Amygdala (tissue), 56 donors: ENCODE results near the gene ESCO1.
"Not testable (repeated sequence)": the region's sequence is repeated elsewhere in the genome, so short reads cannot be mapped to it uniquely, and the experiment has no call there.

Source experiments
- DNase-seq, 56 donors: peaks; one replicate each; lab custom pipeline; 2025; lab: John Stamatoyannopoulos, UW

Gene ESCO1

DNA sequence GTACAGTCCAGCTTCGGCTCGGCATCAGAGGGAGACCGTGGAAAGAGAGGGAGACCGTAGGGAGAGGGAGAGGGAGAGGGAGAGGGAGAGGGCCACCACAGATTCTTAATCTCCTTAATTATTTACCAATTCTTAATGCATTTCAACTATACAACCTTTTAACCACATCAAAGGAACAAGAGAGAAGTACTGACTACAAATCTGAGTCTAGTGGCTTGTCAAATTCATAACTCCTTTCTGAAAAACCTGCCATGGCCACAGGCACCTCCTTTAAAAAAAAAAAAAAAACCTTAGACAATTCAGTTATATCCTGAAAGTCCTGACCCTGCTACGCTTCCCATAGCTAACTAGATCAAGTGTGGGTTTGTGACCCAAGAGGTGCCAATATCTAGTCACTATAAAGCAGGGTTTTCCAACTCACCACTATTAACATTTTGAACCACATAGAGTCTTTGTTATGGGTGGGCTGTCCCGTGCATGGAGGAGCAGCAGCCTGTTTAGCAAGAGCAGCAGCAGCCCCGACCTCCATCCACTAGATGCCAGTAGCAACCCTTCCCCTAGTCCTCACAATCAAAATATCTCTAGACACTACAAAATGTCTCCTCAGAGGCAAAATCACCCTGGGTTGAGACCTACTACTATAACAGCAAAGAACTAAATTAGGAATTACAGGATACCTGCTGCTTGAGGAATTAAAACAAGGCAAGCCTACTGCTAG lies 6.8 kb downstream of the ESCO1 start:
- DNase-seq: no peak

GRCh38 chr18:21592361-21592760 lies 8.1 kb downstream of the ESCO1 start:
- not testable (repeated sequence) for DNase-seq

DNA sequence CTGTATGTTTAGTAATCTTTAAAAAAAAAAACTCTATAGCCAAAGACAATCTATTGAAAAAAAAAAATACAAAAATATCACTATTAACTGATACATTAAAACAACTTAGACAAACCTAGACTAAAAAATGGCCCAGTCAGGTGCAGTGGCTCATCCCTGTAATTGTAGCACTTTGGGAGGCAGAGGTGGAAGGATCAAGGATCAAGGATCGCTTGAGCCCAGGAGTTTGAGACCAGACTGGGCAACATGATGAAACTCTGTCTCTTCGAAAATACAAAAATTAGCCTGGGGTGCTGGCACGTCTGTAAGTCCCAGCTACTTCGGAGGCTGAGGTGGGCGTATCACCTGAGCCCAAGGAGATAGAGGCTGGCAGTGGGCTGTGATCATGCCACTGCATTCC lies 16.1 kb downstream of the ESCO1 start:
- no peak for DNase-seq

- DNase-seq: no peak
Observed at GRCh38 chr18:21575656-21576055, 24.8 kb downstream of the ESCO1 start.

GRCh38 chr18:21571772-21572171 lies 28.7 kb downstream of the ESCO1 start:
- DNase-seq: no peak

- no peak for DNase-seq
Observed at GRCh38 chr18:21559195-21559594, 41.3 kb downstream of the ESCO1 start.

DNA sequence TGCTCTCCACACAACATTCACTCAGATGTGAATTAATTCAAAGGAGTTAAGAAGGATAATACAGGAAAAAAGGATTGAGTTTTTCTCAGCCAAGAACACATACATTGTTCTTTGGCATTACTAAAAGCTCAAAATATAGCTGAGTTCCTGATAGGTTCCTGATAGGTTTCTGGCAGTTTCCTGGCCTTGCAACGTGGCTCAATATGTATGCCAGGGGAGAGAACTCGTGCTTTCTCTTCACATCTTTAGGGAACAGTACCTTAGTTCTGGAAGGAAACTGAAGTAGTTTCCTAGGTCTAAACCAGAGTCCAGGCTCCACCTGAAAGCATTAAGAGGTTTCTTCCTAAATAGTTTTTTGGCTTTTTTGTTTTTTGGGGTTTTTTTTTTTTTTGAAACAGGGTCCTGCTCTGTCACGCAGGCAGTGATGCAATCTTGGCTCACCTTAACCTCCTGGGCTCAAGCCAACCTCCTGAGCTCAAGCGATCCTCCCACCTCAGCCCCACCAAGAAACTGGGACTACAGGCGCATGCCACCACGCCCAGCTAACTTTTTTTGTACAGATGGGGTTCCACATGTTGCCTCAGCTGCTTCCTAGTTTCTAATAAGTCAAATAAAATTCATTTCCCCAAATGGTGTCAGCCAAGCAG lies 42.8 kb downstream of the ESCO1 start:
- no peak for DNase-seq

DNA sequence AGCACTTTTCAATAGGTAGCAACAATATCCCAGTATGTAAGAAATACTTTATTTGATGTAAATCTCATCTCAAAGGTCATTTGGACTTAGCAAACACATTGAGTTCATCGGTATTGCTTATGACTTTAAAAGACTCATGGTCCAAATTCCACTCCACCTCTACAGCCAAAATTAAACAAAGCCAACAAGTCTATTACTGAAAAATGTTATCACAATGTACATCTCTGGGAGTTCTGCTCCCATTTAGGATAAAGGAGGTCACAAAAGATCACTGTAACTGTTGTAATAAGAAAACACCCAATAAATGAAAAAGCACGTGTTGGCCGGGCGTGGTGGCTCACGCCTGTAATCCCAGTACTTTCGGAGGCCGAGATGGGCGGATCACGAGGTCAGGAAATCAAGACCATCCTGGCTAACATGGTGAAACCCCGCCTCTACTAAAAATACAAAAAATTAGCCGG lies 50.0 kb downstream of the ESCO1 start:
- DNase-seq: no peak

DNA sequence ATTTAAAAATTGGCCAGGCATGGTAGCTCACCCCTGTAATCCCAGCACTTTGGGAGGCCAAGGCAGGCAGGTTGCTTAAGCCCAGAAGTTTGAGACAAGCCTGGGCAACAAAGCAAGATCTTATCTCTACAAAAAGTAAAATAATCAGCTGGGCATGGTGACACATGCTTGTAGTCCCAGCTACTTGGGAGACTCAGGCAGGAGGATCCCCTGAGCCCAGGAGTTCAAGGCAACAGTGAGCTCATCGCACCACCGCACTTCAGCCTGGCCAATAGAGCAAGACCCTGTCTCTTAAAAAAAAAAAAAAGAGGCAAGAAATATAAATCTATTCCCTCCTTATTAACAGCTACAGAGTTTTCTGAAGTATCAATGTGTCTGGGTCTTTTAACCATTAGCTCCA lies 51.9 kb downstream of the ESCO1 start:
- DNase-seq: no peak

DNA sequence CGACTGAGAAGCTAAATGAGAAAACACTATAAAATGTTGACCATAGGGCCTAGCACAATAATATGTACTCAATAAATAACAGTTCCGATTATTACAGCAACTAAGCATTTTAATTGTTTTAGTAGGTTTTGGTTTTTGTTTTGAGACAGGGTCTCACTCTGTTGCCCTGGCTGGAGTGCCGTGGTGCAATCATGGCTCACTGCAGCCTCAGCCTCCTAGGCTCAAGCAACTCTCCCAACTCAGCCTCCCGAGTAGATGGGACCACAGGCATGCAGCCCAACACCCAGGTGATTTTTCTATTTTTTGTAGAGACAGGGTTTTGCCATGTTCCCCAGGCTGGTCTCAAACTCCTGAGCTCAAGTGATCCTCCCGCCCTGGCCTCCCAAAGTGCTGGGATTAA lies 54.1 kb downstream of the ESCO1 start:
- DNase-seq: no peak

DNA sequence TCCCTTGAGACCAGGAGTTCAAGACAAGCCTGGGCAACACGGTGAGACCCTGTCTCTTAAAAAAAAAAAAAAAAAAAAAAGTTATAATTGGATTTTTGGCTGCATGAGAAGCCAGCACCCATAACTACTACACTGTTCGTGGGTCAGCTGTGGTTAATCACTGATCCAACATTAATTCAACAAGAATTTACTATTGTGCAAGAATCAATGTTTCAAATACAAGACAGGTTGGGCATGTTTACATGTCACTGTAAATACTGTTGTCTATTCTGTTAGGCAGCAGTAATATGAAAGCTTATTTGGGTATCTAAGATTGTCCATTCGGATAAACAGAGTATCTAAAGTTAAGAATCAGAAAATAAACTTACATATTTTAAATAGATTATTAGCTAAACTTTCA lies 62.3 kb downstream of the ESCO1 start:
- DNase-seq: no peak

DNA sequence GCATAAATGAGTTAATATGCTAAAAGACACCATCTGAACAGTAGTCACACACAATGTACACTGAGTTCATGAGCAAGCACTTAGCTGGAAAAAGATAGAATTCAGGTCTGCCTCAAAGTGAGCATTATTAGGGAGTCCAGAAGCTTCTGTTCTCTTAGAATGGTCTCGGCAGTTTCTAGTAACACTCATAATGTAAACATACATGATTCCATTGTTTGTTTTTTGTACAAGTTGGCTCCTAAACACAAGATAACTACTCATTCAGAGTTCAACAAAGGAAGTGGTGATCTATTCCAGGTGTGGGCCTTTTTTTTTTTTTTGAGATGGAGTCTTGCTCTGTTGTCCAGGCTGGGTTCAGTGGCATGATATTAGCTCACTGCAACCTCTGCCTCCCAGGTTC lies 66.2 kb downstream of the ESCO1 start:
- DNase-seq: no peak

DNA sequence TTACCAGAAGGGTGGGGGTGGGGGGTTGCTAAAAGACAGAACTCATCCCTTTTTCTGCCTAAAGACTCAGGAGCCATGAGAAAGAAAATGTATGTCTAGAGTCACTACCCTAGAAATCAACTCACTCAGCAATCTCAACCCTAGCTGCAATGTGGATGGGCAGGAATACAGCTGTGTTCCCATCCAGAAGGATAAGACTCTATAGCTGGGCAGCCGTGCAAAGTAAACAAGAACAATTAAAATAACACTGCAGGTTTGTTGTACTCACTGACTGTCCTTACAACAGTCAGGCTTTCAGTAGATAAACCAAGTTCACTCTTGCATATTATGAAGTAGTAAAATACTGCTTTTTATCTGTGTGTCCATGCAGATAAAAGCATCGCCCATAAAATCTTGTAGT lies 74.0 kb downstream of the ESCO1 start:
- no peak for DNase-seq

- no peak for DNase-seq
Observed at GRCh38 chr18:21525916-21526315, 74.6 kb downstream of the ESCO1 start.

GRCh38 chr18:21522530-21522929 lies 78.0 kb downstream of the ESCO1 start:
- no peak for DNase-seq

DNA sequence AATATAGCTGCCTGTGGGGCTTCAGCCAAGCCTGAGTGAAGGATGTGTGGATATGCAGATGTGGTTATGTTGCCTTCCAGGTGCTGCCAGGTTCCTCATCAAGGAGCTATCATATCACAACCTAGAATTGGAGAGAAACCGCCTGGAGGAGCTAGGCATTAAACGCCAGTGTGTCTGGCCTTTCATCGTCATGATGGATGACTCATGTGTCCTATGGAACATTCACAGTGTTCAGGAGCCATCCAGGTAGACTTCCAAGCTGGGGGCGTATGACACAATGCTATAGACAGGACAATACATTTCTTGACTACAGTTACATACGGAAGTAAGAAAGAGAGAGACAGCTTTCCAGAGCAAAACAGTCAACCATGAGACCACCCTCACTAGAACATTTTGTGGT lies 86.8 kb downstream of the ESCO1 start:
- no peak for DNase-seq

DNA sequence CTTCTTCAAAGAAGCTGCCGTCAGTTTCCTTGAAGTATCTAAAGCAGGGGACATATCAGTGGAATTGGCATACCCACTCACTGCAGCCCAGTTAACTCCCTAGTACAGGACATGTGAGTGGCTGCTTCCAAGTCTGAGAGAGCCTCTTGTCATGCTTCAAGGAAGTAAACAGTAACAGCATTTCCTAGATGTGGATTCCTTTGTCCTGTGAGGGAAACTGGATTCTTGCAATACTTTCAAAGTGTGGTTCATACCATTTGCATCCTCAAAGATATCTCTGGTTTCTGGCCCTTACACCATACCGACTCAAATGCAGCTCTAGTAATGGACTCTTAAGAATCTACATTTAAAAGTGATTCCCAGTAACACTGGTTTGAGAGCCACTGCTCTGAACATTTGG lies 87.2 kb downstream of the ESCO1 start:
- no peak for DNase-seq

DNA sequence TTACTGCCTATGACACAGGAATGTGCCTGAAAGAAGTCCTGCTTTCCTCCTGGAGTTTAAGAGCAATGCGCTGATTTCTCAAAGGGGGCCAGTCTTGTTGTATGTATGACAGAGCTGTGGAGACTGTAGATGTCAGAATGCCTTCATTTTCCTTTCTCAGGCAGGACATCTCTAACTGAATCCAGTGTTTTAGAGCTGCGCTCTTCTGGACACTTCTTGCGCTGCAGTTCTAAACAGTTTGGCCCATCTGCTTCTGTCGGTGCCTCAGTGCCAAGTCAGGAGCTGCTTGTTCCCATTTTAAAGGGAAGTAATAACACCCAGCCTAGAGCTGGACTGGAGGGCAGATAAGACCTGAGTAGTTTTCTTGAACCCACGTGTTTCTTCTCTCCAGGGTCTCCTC lies 91.4 kb downstream of the ESCO1 start:
- no peak for DNase-seq

GRCh38 chr18:21507913-21508701 lies 92.4 kb downstream of the ESCO1 start:
- no peak for DNase-seq

GRCh38 chr18:21502661-21503060 lies 97.8 kb downstream of the ESCO1 start:
- DNase-seq: no peak

GRCh38 chr18:21499997-21500396 lies 100.5 kb downstream of the ESCO1 start:
- no peak for DNase-seq
